HG02642 (cell line): ENCODE results near the gene CLTC.
"Not testable (repeated sequence)": the region's sequence is repeated elsewhere in the genome, so short reads cannot be mapped to it uniquely, and the experiment has no call there.

ENCODE experiments used
- ATAC-seq: cut with Tn5 transposase; IDR thresholded peaks from one replicate; pipeline ENCODE4 v1.9.1; 2021; ENCODE audit warnings: mild to moderate bottlenecking; ENCODE audit not compliant: unreplicated experiment, poor library complexity

The CLTC gene

DNA sequence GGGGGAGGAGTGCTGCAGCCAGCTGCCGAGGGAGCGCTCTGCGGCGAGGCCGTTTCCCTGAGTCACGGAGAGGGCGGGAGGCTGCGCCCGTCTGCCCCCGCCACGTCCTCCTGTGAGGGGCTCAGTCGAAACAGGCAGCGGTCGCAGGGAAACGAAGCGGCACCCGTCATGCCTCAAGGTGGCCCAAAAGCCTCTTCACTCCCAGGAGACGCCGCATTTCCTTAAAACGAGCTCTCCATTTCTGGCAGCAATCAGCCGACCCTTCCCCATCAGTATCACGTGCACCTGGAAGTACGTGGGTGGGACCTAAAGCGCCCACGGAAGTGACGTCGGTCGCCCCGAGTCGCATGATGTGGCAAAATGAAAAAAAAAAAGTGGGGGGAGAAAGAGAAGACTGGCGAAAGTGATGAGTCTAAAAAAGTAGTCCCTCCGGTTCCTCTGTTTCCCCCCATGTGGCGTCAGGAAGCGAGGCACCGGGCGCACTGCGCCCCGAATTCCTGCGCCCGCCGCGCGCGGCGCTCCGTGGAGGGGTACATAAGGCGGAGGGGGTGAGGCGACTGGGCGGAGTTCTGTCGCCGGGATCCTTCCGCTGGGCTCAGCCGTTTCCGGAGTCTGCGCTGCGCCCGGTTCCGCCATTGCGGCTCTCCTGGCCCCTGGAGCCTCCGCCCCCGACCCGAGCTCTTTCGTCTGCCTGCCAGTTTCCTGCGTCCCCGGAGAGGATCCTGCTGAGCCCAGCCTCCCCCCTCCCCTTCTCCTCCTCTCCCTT is at the start of gene CLTC:
CLTC (plus strand) TSS at position 598 of the 766 bp plus-strand sequence. CDS start 237 bp downstream, outside the sequence.
- peak; percentile 77 for ATAC-seq

DNA sequence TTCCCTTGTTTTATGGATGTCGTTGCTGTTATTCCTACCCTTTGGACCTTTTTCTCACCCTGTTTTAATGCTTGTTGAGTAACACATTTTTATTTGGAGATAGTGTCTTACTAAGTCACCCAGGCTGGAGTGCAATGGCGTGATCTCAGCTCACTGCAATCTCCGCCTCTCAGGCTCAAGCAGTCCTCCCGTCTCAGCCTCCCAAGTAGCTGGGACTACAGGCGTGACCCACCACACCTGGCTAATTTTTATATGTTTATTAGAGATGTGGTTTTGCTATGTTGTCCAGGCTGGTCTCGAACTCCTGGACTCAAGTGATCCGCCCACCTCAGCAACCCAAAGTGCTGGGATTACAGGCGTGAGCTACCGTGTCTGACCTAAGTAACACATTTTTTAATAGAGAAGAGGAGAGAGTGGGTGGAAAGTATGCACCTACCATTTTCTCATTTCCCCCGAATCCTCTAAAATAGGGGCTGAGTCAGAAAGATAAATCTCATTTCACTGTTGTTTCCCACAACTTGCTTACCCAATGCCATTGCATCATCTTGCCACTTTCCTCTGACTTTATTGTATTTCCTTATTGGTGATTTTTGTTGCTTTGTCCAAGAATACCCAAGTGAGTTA is 47.3 kb upstream of the CLTC start:
- ATAC-seq, result no peak

DNA sequence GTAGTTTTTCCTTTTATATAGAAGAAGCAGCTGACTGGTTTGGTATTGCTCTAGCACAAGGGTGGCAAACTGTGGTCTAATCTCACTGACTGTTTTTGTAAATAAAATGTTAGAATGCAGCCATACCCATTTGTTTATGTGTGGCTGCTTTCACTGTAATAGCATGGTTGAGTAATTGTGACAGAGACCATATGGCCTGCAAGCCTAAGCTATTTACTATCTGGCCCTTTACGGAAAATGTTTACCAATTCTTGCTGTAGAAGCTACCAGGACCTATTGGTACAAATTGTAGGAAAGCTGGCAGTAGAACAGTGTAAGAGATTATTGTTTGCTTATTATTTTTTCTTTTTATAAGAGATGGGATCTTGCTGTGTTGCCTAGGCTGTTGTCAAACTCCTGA is 35.5 kb upstream of the CLTC start:
- not testable (repeated sequence) for ATAC-seq

DNA sequence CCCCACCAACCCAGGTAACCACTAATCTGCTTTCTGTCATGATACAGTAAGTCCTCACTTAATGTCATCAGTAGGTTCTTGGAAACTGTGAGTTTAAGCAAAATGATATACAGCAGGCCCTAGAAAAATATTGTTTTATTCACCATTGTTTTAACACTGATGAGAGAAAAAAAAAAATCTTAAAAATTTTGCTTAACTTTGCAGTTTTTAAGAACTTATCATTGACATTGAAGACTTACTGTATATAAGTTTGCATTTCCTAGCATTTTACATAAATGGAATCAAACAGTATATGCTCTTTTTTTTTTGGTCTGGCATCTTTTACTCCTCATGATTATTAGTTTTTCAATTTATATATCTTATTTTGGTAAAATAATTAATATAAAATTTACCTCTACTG is 19.5 kb upstream of the CLTC start:
- no peak for ATAC-seq

DNA sequence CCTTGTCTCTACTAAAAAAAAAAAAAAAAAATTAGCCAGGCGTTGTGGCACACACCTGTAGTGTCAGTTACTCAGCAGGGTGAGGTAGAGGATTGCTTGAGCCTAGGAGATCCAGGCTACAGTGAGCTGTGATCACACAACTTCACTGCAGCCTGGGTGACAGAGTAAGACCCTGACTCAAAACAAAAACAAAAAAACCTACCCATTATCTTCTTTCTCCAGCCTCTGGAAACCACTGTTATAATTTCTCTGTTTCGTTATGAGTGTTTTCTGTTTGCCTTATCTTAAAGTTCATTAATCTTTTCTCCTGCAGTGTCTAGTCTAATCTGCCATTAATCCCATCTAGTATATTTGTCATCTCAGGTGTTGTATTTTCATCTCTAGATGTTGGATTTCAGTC is 18.6 kb upstream of the CLTC start:
- no peak for ATAC-seq

DNA sequence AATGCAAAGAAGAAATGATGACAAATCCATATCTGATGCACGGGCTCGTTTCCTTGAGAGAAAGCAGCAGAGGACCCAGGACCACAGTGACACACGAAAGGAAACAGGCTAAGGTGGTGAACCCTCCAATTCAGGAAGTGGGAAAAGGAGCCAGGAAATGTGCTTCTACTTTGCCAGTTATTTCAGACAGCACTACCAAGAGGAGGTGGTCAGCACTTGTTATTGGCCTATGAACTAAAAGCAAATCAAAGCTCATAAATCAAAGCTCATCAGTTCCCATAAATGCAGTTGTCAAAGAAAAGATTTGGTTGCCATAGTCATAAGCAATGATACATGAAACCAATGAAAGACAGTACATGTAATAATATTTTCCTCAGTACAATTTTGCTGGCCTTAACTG is 12.6 kb upstream of the CLTC start:
- ATAC-seq, result no peak

DNA sequence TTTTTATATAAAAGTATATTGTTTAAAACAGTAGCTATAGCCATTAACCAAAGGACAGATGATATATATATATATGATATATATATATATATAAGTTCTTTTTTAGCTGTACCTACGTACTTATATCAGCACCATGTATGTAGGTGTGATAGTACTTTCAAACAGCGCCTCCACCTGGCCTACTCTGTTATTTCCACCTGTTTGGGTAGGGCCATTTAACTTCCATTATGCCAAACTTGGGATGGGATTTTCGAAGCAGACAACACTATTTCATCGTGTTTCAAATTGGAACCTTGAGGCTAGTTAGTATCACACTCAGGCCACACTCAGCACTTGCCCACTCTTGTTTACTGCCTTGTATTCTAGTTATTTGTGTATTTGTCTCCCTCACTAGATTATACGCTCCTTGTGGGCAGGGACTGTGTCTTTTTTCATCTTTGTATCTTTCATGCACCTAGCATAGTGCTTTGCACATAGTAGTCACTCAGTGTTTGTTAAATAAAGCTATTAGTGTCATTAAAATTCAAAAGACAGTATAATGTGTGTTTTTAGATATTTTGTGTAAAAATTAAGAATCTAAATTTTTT is 11.8 kb upstream of the CLTC start:
- ATAC-seq, result no peak

DNA sequence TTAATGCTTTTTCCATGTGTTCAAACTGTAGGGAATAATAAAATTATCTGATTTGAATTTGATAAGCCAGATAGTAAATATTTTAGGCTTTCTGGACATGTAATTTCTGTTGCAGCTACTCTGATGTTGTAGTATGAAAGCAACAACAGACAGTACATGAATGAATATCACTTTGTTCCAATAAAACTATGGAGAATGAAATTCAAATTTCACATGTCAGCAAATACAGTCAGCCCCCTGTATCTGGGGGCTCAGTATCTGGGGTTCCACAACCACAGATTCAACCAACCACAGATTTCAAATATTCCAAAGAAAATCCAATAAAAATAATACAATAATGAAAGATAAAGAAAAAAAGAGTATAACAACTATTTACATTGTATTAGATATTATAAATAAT is 8.2 kb upstream of the CLTC start:
- no peak for ATAC-seq

DNA sequence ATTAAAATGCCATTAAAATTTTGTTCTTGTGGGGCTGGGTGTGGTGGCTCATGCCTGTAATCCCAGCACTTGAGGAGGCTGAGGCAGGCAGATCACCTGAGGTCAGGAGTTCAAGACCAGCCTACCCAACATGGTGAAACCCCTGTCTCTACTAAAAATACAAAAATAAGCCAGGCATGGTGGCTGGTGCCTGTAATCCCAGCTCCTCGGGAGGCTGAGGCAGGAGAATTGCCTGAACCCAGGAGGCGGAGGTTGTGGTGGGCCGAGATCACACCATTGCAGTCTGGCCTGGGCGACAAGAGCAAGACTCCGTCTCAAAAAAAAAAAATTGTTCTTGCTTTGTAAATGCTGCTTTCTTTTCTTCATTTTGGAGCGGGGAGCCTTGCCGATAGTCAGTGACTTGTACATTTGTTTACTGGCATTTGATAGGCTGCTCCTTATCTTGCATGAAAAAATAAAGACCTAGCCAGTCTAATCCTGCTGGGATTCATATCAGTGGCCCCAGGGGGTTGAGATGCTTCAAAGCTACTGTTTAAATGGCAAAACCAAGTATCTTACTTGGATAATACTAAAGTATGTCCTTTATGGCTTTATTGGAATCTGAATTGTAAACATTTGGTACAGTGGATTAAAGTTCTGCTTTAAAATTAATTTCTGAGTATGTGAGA is 3.3 kb upstream of the CLTC start:
- no peak for ATAC-seq

DNA sequence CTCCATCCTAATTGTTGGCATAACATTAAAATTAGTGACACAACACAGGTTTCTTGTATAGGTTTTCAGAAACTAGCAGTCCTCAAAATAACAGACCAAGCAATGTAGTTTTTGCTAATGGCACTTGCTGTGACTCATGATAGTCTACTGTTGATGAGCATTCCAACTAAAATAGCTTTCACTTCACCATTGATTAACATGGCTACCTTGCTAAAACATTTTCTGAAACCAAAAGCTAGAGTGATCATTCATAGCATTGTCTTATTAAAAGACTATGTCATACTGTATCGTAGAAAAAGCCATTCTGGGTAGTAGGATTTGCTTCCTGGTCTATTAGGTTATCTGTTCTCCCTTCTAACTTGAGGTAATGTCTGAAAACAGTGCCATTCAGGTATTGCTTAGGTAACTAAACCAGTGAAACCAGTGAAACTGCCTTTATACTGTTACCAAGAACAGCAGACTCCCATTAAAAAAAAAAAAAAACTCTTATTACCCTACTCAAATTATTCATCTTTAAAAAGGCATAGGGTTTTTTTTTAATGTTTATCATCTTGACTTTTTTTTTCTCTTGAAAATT is 2.5 kb upstream of the CLTC start:
- no peak for ATAC-seq

DNA sequence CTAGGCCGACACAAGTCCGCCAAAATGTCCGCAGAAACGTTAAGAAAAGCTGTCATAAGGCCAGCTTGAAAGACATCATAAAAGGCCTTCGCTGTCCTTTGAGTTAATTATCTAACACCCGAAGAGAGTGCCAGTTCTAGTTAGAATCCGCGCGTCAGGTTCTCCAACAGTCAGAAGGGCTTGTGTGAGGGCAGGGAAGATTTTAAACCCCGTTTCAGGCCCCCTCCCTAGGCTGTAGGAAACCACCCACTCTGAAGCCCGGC is 729 bp upstream of the CLTC start:
- ATAC-seq, result no peak

DNA sequence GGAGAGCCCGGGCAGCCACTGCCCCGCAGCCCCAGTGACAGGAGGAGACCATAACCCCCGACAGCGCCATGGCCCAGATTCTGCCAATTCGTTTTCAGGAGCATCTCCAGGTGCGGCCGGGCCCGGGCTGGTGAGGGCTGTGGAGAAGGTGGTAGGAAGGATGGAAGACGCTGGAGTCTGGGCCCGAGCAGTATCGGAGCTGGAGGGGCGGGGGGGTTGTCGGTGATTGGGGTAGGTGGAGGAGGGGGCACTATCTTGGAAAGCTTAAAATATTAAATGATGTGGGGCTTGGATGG is 317 bp downstream of the CLTC start:
- peak; percentile 5 for ATAC-seq

DNA sequence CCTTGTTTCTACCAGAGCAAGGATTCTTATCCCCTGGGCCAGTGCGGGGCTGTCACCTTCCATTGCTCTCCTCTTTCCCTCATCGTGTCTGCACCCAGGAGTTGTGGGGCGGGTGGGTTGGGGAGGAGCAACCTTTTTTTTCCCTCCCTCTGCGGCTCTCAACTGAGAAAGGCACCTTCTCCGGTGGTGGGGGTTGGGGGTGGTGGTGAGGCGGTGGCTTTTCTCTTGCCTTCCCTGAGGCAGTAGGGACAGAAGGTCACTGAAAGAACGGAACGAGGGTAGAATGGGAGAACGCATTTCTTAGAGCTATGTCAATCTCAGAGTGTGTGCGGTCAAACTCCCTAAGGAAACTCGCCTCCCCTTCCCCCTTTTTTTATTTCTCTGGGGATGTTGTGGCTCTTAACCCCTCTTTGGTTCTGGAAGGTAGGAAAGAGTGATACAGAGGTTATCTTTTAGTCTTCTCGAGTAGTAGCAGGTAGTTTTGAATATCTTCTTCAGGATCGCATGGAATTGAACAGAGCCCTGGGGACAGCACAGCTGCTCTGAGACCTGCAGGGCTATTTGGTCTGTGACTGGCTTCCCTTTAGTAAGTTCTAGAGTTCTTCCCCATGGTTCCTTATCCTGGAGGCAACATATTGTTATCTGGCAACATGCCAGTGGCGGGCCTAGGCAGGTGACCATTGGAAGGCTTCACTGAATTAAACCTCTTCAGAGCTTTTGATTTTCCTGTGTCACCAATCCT is 994 bp downstream of the CLTC start:
- no peak for ATAC-seq

DNA sequence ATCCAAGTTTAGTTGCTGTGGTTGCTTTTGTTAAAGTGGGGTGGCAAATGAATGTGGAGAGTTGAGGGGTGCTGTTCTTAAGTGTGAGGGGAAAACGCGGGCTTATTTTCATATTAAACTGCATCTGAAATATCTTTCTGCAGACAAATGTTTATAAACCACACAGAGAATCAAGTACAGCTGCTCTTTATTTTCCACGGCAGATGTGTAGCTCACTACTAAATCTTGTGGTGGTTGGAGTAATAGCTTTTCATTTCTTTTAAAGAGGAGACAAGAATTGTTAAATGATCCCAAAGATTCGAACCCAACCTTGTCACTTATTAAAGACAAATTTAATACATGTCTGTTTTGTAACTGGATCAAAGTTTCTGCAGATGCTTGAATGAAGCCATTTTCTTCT is 2.1 kb downstream of the CLTC start:
- ATAC-seq, result no peak

DNA sequence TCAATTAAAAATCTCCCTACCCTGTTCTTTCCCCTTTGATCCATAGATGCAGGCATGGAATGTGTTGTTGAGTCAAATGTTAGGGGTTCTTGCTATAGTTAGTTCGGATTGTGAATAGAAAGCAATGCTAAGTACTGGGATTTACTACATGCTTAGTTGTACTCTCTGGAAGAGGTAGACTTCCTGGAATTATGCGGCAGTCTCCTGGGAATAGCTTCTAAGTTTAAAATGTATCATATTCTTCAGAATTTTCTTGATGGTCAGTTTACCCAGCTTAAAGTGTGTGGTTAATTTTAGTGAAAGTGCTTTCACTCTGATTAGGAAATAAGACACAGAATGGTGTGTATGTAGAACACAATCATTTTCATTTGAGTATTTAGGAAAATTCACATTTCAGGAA is 3.5 kb downstream of the CLTC start:
- ATAC-seq, result no peak

DNA sequence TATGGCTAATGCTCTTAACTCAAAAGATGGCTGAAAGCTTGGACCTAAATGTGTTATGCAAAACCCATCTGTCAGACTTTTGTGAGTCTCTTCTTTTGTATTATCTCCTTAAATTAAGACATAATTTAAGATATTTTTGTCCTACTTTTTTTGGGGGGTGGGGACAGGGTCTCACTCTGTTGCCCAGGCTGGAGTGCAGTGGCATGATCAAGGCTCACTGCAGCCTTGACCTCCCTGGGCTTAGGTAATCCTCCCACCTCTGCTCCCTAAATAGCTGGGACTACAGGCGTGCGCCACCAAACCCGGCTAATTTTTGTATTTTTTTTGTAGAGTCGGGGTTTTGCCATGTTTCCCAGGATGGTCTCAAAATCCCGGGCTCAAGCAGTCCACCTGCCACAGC is 7.1 kb downstream of the CLTC start:
- no peak for ATAC-seq

DNA sequence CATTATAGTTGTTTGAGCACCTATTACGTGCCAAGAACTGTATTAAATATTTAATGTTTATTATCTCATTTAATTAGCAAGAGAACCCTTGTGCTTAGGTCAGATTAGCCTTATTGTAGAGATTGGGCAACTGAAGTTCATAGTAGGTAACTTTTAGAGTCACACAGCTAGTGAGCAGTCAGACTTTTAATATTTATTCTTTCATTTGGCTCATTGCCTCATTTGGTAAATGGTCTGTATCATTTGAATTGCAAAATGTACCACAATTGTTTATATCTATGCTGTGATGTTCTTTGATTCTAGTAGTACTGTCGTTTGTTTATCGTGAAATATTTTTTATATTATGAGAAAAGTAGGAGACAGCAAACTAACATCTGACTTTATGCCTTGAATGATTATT is 7.6 kb downstream of the CLTC start:
- no peak for ATAC-seq

DNA sequence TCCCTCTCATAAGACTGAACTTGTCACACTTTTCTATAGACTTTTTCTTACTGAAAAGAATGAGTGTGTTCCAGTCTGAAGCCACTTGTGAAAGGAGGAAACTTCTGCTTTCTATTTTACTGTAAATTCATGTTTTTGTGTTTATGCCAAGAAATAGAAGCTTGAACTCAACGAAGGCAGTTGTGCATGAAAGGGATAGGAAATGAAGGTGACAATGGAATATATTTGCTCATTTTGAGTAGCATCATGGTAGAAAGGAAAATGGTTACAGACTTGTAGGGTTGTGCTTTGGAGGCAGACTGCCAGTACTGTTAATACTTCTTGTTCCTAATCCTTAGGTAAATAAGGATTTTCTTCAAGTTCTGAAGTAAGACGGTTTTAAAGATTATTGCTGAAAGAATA is 8.1 kb downstream of the CLTC start:
- no peak for ATAC-seq

DNA sequence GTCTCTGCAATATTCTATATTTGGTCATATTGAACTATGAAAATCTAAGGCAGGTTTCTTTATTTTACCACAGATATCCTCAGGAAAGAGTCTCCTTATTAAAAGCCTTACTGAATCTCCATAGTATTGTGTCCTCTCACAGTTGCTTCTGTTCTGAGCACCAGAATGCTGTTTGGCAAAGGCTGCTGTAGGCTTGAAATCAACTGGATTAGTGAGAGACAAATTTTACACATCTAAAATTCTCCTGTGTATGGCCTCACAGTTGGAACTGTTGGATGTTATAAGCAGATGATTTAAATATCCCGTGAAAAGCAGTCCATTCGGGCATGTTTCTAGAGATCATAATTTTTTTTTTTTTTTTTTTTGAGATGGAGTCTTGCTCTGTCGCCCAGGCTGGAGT is 9.5 kb downstream of the CLTC start:
- no peak for ATAC-seq

DNA sequence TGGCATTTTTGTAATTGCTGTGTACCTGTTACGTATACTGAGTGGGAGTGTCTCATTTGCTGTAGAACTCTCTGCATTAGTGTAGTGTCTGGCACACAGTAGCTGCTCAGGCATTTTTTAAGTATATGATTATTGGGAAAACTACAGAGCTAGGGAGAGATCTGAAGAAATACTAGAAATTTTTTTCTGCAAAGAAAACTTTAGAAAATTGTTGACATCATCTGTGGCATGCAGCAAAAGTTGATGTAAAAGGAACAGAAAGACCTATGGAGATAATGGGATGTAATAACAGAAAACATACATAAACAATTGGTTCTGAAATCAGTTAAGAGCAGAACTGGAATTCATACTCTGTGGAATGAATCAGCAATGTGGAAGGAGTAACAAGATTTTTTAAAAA is 11.6 kb downstream of the CLTC start:
- ATAC-seq, result no peak

DNA sequence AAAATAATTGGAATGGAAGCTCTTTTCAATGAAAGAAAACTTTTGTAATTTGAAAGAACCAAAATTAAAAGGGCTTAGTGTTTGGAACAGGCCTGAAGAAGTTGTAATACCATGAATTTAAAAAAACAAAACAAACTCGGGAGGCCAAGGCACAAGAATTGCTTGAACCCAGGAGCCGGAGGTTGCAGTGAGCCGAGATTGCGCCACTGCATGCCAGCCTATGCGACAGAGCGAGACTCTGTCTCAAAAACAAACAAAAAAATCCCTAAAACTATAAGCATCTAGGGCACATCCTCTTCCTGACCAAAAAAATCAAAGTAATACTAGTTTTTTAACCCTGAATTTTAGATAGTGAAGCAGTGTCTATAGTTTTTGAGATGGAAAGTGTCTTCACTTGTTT is 12.7 kb downstream of the CLTC start:
- ATAC-seq, result no peak
